OCI-LY3 (cell line): ENCODE results near the gene GRAMD2A.

Experiments used
- H2AFZ ChIP-seq: fragments of 200-600, 300-600 bp; shearing (Covaris generic); 2 replicates; pipeline ENCODE4 v1.6.0; 2014; ENCODE audit warnings: antibody characterized with exemption, low read depth, low read length
- H3K27ac ChIP-seq: fragments of 200-600, 300-600 bp; sonication (generic); 2 replicates; pipeline ENCODE4 v1.5.1; 2014; ENCODE audit warnings: mild to moderate bottlenecking, low read length, moderate library complexity, mixed read lengths
- H3K27me3 ChIP-seq: fragments of 200-600, 300-600 bp; sonication (generic); 2 replicates; pipeline ENCODE4 v1.6.1; 2014; ENCODE audit warnings: low read depth, low read length, mixed read lengths
- H3K36me3 ChIP-seq: fragments of 200-600, 300-600 bp; sonication (generic); replicated peaks from 2 replicates; pipeline ENCODE3; 2014; ENCODE audit warnings: low read depth, low read length, mixed read lengths
- H3K4me1 ChIP-seq: fragments of 300-600, 200-600 bp; sonication (generic); 2 replicates; pipeline ENCODE4 v1.6.1; 2014; ENCODE audit warnings: low read length, mixed read lengths
- H3K4me2 ChIP-seq: fragments of 200-600, 300-600 bp; sonication (generic); 2 replicates; pipeline ENCODE4 v1.6.1; 2014; ENCODE audit warnings: low read length, mixed read lengths
- H3K4me3 ChIP-seq: fragments of 300-600, 200-600 bp; sonication (generic); 2 replicates; pipeline ENCODE4 v1.5.1; 2014; ENCODE audit warnings: antibody characterized with exemption, mild to moderate bottlenecking, low read length, moderate library complexity
- H3K79me2 ChIP-seq: fragments of 300-600, 200-600 bp; shearing (Covaris generic); 2 replicates; pipeline ENCODE4 v1.6.1; 2014; ENCODE audit warnings: mild to moderate bottlenecking, low read length, mixed read lengths
- H3K9ac ChIP-seq: fragments of 300-600, 200-600 bp; shearing (Covaris generic); 2 replicates; pipeline ENCODE4 v1.6.0; 2014; ENCODE audit warnings: mild to moderate bottlenecking, low read length, moderate library complexity
- H3K9me3 ChIP-seq: fragments of 200-600, 300-600 bp; shearing (Covaris generic); 2 replicates; pipeline ENCODE4 v1.6.1; 2014; ENCODE audit warnings: low read length, mixed read lengths; ENCODE audit not compliant: insufficient read depth
- H4K20me1 ChIP-seq: fragments of 200-600, 300-600 bp; sonication (generic); 2 replicates; pipeline ENCODE4 v1.6.1; 2016; ENCODE audit warnings: low read length, mixed read lengths; ENCODE audit not compliant: insufficient read depth
- EZH2phosphoT487 ChIP-seq: fragments of 200-600 bp; shearing (Covaris generic); IDR thresholded peaks from 2 replicates; pipeline ENCODE4 v1.6.1; 2018; ENCODE audit warnings: antibody characterized with exemption, mixed run types, low read depth
- TF ChIP-seq, protein P1 (sequence below): fragments of 200-600, 300-600 bp; sonication (generic); IDR thresholded peaks from 2 replicates; pipeline ENCODE4 v1.5.1; 2014; ENCODE audit warnings: antibody characterized with exemption, low read length, low read depth

Gene GRAMD2A

DNA sequence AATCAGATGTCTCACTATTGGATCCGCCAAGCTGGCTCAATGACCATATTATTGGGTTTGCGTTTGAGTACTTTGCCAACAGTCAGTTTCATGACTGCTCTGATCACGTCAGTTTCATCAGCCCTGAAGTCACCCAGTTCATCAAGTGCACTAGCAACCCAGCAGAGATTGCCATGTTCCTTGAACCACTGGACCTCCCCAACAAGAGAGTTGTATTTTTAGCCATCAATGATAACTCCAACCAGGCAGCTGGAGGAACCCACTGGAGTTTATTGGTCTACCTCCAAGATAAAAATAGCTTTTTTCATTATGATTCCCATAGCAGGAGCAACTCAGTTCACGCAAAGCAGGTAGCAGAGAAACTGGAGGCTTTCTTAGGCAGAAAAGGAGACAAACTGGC, 57.9 kb downstream of the GRAMD2A start:
- H3K9me3 ChIP-seq = no peaks in the 10 kb centered on the region
- H3K27me3 ChIP-seq = no peaks in the 10 kb centered on the region
- no peak overlapping the region for H3K27ac ChIP-seq
- TF ChIP-seq, protein P1, sequence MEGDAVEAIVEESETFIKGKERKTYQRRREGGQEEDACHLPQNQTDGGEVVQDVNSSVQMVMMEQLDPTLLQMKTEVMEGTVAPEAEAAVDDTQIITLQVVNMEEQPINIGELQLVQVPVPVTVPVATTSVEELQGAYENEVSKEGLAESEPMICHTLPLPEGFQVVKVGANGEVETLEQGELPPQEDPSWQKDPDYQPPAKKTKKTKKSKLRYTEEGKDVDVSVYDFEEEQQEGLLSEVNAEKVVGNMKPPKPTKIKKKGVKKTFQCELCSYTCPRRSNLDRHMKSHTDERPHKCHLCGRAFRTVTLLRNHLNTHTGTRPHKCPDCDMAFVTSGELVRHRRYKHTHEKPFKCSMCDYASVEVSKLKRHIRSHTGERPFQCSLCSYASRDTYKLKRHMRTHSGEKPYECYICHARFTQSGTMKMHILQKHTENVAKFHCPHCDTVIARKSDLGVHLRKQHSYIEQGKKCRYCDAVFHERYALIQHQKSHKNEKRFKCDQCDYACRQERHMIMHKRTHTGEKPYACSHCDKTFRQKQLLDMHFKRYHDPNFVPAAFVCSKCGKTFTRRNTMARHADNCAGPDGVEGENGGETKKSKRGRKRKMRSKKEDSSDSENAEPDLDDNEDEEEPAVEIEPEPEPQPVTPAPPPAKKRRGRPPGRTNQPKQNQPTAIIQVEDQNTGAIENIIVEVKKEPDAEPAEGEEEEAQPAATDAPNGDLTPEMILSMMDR = no peak
- TF ChIP-seq EZH2phosphoT487 = no peak
- no peak overlapping the region for H3K9ac ChIP-seq
- H3K4me3 ChIP-seq = no peak overlapping the region
- no peaks in the 10 kb centered on the region for H4K20me1 ChIP-seq
- H3K36me3 ChIP-seq = no peaks in the 10 kb centered on the region
- H2AFZ ChIP-seq = no peak overlapping the region
- no peaks in the 10 kb centered on the region for H3K79me2 ChIP-seq
- H3K4me1 ChIP-seq = peaks cover 21% of the 10 kb centered on the region
- H3K4me2 ChIP-seq = no peak overlapping the region

- Histone ChIP-seq H4K20me1 (no peaks in the 10 kb centered on the region), H3K9ac (no peak overlapping the region), H3K79me2 (no peaks in the 10 kb centered on the region), H3K36me3 (no peaks in the 10 kb centered on the region), H3K27ac (no peak overlapping the region), H3K4me3 (no peak overlapping the region), H2AFZ (no peak overlapping the region), H3K27me3 (no peaks in the 10 kb centered on the region), H3K4me2 (no peak overlapping the region), H3K4me1 (peaks cover 24% of the 10 kb centered on the region), H3K9me3 (no peaks in the 10 kb centered on the region)
- no peak for TF ChIP-seq EZH2phosphoT487
- TF ChIP-seq, protein P1 = no peak
Measured at GRCh38 chr15:72136170-72137051, 61.2 kb downstream of the GRAMD2A start.

DNA sequence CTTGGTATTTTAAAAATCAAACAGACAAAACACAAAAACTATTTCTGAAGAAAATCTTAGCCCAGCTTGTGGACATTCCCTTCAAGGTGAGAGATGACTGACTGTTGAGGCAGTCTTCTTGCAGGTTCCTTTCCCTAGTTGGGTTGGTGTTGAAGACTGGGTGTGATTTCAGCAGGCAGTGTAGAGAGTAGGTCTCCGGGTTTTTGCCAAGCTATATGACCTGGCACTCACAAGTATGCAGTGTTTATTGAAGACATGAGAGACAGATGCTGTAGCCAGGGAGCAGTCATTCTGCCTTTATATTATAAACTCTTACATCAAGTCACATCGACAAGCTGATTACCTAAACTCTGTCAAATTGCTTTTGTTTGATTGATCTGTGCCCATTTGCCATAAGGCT, 61.9 kb downstream of the GRAMD2A start:
- no peak for TF ChIP-seq EZH2phosphoT487
- H2AFZ ChIP-seq = no peak overlapping the region
- no peak overlapping the region for H3K27ac ChIP-seq
- H3K4me2 ChIP-seq = no peak overlapping the region
- H3K79me2 ChIP-seq = no peaks in the 10 kb centered on the region
- H3K9me3 ChIP-seq = no peaks in the 10 kb centered on the region
- H4K20me1 ChIP-seq = no peaks in the 10 kb centered on the region
- H3K36me3 ChIP-seq = no peaks in the 10 kb centered on the region
- H3K27me3 ChIP-seq = no peaks in the 10 kb centered on the region
- peaks cover 17% of the 10 kb centered on the region for H3K4me1 ChIP-seq
- no peak overlapping the region for H3K9ac ChIP-seq
- no peak overlapping the region for H3K4me3 ChIP-seq

DNA sequence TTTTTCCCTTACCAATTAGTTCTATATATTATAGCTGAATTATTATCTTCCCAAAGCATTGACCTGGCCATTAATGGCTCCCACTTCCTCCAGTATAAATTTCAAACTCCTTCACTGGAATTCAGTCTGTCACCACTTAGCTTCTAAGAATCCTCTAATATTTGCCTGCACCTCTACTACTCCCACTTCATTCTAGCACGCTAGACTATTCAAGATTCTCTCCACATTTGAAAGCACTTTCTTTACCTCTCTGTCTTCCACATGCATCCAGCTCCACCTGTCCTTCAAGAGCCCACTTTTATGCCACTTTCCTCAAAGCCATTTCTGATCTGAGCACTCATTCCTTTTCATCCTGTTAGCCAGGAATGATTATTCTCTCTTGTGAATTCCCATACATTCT, 64.4 kb downstream of the GRAMD2A start:
- H3K27ac ChIP-seq = no peak overlapping the region
- no peak for TF ChIP-seq EZH2phosphoT487
- TF ChIP-seq, protein P1 = no peak
- H3K4me1 ChIP-seq = peaks cover 13% of the 10 kb centered on the region
- no peak overlapping the region for H3K4me3 ChIP-seq
- H3K79me2 ChIP-seq = no peaks in the 10 kb centered on the region
- no peaks in the 10 kb centered on the region for H3K36me3 ChIP-seq
- no peak overlapping the region for H3K9ac ChIP-seq
- H4K20me1 ChIP-seq = no peaks in the 10 kb centered on the region
- no peaks in the 10 kb centered on the region for H3K27me3 ChIP-seq
- no peak overlapping the region for H2AFZ ChIP-seq
- no peak overlapping the region for H3K4me2 ChIP-seq
- no peaks in the 10 kb centered on the region for H3K9me3 ChIP-seq
